HCT116 (cell line): Measurements from ENCODE around the gene BBX. TPM values are rescaled to one million over a fixed set of nuclear protein-coding genes. Genes with fewer than 3 reads are reported as not detected.

Experiments used
- ATAC-seq: fragments of 200-7000 bp; cut with Tn5 transposase; 2 replicates; pipeline ENCODE4 v1.9.1; 2020; ENCODE audit warnings: mild to moderate bottlenecking, moderate library complexity
- BruUV-seq: library from RNA; stranded (reverse); fragments of 400-500 nt; replicated peaks from 2 replicates; lab custom pipeline; 2021; lab: Mats Ljungman, UMichigan
- CTCF ChIA-PET: fragments of 300-600 bp; sonication (Branson Sonifier 250); formaldehyde crosslinking; loops from one replicate; lab custom pipeline; 2021; ENCODE audit warnings: antibody characterized with exemption; lab: Charles Lee
- POLR2A ChIA-PET: fragments of 300-600, 350-600 bp; sonication (Branson Sonifier 250); formaldehyde crosslinking; loops from one replicate; lab custom pipeline; 2021; ENCODE audit warnings: antibody characterized with exemption; lab: Charles Lee
- RAD21 ChIA-PET, 2 experiments: fragments of 300-600 bp; sonication (Branson Sonifier 250); formaldehyde crosslinking; loops; one replicate each; lab custom pipeline; 2023; ENCODE audit warnings: low total read pairs in 2 of 2; ENCODE audit not compliant: uncharacterized antibody in 2 of 2, unreplicated experiment in 2 of 2, low non-redundant PET in 1 of 2; lab: Charles Lee
- DNase-seq: peaks from one replicate; pipeline ENCODE4 v3.0.0-alpha.2; 2010; ENCODE audit warnings: low read depth, low spot score
- H2AFZ ChIP-seq: fragments of 200-600 bp; shearing (Covaris generic), sonication (generic); 2 replicates; pipeline ENCODE4 v1.6.1; 2017; ENCODE audit warnings: low read depth, mixed run types, mixed read lengths, antibody characterized with exemption, low read length; ENCODE audit not compliant: poor library complexity, severe bottlenecking
- H3K27ac ChIP-seq: 2 replicates; pipeline ENCODE4 v1.5.1; 2012; ENCODE audit warnings: low read depth, low read length
- H3K27me3 ChIP-seq: fragments of 200-600 bp; sonication (generic); 2 replicates; pipeline ENCODE4 v1.6.1; 2016; ENCODE audit warnings: mixed run types, low read length, mixed read lengths; ENCODE audit not compliant: insufficient read depth
- H3K36me3 ChIP-seq, 2 experiments: fragments of 200-500 bp in 1 of 2; fragments of 200-600 bp in 1 of 2; sonication (Bioruptor generic) in 1 of 2; sonication (generic) in 1 of 2; 2 replicates each; pipeline versions ENCODE4 v1.5.1 to v1.6.1; 2014 to 2016; ENCODE audit warnings: low read length in 2 of 2, inconsistent platforms in 1 of 2, mixed read lengths in 1 of 2, mixed run types in 1 of 2; ENCODE audit not compliant: insufficient read depth in 2 of 2, control insufficient read depth in 1 of 2
- H3K4me1 ChIP-seq, 2 experiments: fragments of 200-600 bp in 1 of 2; sonication (generic) in 1 of 2; 2 replicates each; pipeline versions ENCODE4 v1.5.1 to v1.6.1; 2012 to 2017; ENCODE audit warnings: low read length in 2 of 2, inconsistent platforms in 1 of 2, mild to moderate bottlenecking in 1 of 2, mixed read lengths in 1 of 2, mixed run types in 1 of 2, moderate library complexity in 1 of 2; ENCODE audit not compliant: insufficient read depth in 2 of 2, control insufficient read depth in 1 of 2
- H3K4me2 ChIP-seq: fragments of 200-600 bp; sonication (generic); 2 replicates; pipeline ENCODE4 v1.6.1; 2017; ENCODE audit warnings: mixed run types, low read length, mixed read lengths
- H3K4me3 ChIP-seq, 2 experiments: fragments of 200-600 bp in 1 of 2; sonication (generic) in 1 of 2; replicated peaks in 1 of 2; 2 replicates each; pipeline ENCODE4 v1.5.1; 2011 to 2016; ENCODE audit warnings: low read length in 2 of 2, control low read depth in 1 of 2, low read depth in 1 of 2, mild to moderate bottlenecking in 1 of 2, mixed read lengths in 1 of 2, mixed run types in 1 of 2
- H3K79me2 ChIP-seq: fragments of 200-600 bp; sonication (generic); 2 replicates; pipeline ENCODE4 v1.6.1; 2017; ENCODE audit warnings: mild to moderate bottlenecking, mixed run types, low read length, moderate library complexity, mixed read lengths; ENCODE audit not compliant: insufficient read depth
- H3K9ac ChIP-seq: fragments of 200-600 bp; sonication (generic); 2 replicates; pipeline ENCODE4 v1.6.1; 2016; ENCODE audit warnings: low read length, mixed read lengths
- H3K9me2 ChIP-seq: fragments of 200-600 bp; sonication (generic), shearing (Covaris generic); 2 replicates; pipeline ENCODE4 v1.6.1; 2017; ENCODE audit warnings: mixed run types, mild to moderate bottlenecking, moderate library complexity; ENCODE audit not compliant: insufficient read depth
- H3K9me3 ChIP-seq, 2 experiments: fragments of 200-500 bp in 1 of 2; fragments of 200-600 bp in 1 of 2; sonication (Bioruptor generic) in 1 of 2; sonication (generic) in 1 of 2; 2 replicates each; pipeline ENCODE4 v1.6.1; 2014 to 2017; ENCODE audit warnings: low read length in 2 of 2, mixed read lengths in 2 of 2, inconsistent platforms in 1 of 2, low read depth in 1 of 2, mild to moderate bottlenecking in 1 of 2, mixed run types in 1 of 2, moderate library complexity in 1 of 2; ENCODE audit not compliant: control insufficient read depth in 1 of 2, insufficient read depth in 1 of 2
- H4K20me1 ChIP-seq: fragments of 200-600 bp; sonication (generic), shearing (Covaris generic); 2 replicates; pipeline ENCODE4 v1.6.1; 2017; ENCODE audit warnings: mixed run types, mild to moderate bottlenecking, moderate library complexity; ENCODE audit not compliant: insufficient read depth
- ATF3 ChIP-seq: IDR thresholded peaks from 2 replicates; pipeline ENCODE4 v1.6.1; 2012
- CBX3 ChIP-seq: IDR thresholded peaks from 2 replicates; pipeline ENCODE4 v1.6.1; 2012; ENCODE audit warnings: low read depth
- CEBPB ChIP-seq: IDR thresholded peaks from 2 replicates; pipeline ENCODE4 v1.6.1; 2012; ENCODE audit warnings: low read depth
- EGR1 ChIP-seq: IDR thresholded peaks from 2 replicates; pipeline ENCODE4 v1.6.1; 2012; ENCODE audit warnings: low read depth
- ELF1 ChIP-seq: IDR thresholded peaks from 2 replicates; pipeline ENCODE4 v1.6.1; 2012; ENCODE audit warnings: low read depth, borderline replicate concordance
- EZH2 ChIP-seq: fragments of 200-600 bp; sonication (generic); IDR thresholded peaks from 2 replicates; pipeline ENCODE4 v1.6.1; 2017; ENCODE audit warnings: antibody characterized with exemption, mixed run types
- EZH2phosphoT487 ChIP-seq: fragments of 200-600 bp; IDR thresholded peaks from 2 replicates; pipeline ENCODE4 v1.6.1; 2018; ENCODE audit warnings: antibody characterized with exemption, borderline replicate concordance
- FOSL1 ChIP-seq: IDR thresholded peaks from 2 replicates; pipeline ENCODE4 v1.6.1; 2012; ENCODE audit warnings: low read depth
- POLR2AphosphoS5 ChIP-seq: IDR thresholded peaks from 2 replicates; pipeline ENCODE4 v1.6.1; 2011; ENCODE audit warnings: mild to moderate bottlenecking, low read depth, low read length, moderate library complexity
- RAD21 ChIP-seq: IDR thresholded peaks from 2 replicates; pipeline ENCODE4 v1.6.1; 2012; ENCODE audit warnings: low read depth, mild to moderate bottlenecking
- YY1 ChIP-seq: IDR thresholded peaks from 2 replicates; pipeline ENCODE4 v1.6.1; 2011; ENCODE audit warnings: low read length, low read depth, moderate library complexity, mild to moderate bottlenecking; ENCODE audit not compliant: insufficient replicate concordance; ENCODE audit errors: extremely low read depth
- intact Hi-C: fragments of 100-400 bp; cut with micrococcal nuclease; formaldehyde crosslinking; loops from 2 replicates; pipeline ENCODE4 v1.10.0; 2022
- total RNA-seq: library from RNA; stranded (reverse); gene quantifications from one replicate; pipeline ENCODE4 v1.2.1, GENCODE V29; 2021; ENCODE audit not compliant: unreplicated experiment
- TF ChIP-seq, protein P1 (sequence below), 3 experiments: fragments of 200-600 bp in 1 of 3; sonication (generic) in 1 of 3; IDR thresholded peaks in 2 of 3; conservative IDR thresholded peaks in 1 of 3; 2 replicates each; pipeline ENCODE4 v1.5.1; 2012 to 2017; ENCODE audit warnings: low read depth in 2 of 3, low read length in 2 of 3, antibody characterized with exemption in 1 of 3, borderline replicate concordance in 1 of 3, control low read depth in 1 of 3, mild to moderate bottlenecking in 1 of 3, mixed read lengths in 1 of 3, mixed run types in 1 of 3, moderate library complexity in 1 of 3; ENCODE audit not compliant: insufficient read depth in 1 of 3

BBX gene
- total RNA-seq, 1 experiment from 2014 or later, result 55.6 TPM

DNA sequence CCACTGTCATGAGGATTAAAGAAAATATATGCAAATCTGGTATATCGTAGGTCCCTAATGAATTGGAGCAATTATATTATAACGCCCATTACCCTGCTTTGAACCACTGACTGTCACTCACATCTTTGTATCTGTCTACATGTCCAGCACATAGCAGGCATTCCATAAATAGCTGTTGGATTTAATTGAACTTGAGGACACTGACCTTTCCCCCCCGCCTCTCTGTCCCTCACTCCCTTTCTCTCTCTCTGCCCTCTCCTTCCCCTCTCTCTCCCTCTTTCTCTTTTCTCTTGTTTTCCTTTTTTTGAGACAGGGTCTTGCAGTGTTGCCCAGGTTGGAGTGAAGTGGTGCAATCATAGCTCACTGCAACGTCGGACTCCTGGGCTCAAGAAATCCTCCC lies 335.1 kb downstream of the BBX start:
- ChIA-PET CTCF (interaction anchor here (1.0 kb wide), 1 partner anchor 21 kb away, joined by 3 read pairs; no protein-coding TSS in a partner anchor), RAD21 (no interaction called here), POLR2A (no interaction called here)
- ATAC-seq, result no peak
- Histone ChIP-seq H3K36me3 (no peaks in the 10 kb centered on the region), H4K20me1 (no peaks in the 10 kb centered on the region), H3K9ac (no peak overlapping the region), H2AFZ (no peak overlapping the region), H3K4me2 (no peak overlapping the region), H3K27ac (no peak overlapping the region), H3K9me3 (no peaks in the 10 kb centered on the region), H3K79me2 (no peaks in the 10 kb centered on the region), H3K4me3 (no peak overlapping the region), H3K9me2 (no peaks in the 10 kb centered on the region), H3K4me1 (no peaks in the 10 kb centered on the region), H3K27me3 (no peaks in the 10 kb centered on the region)
- TF ChIP-seq CEBPB, result no peak
- no peak for TF ChIP-seq POLR2AphosphoS5
- no peak for TF ChIP-seq EGR1
- TF ChIP-seq CBX3, result no peak
- TF ChIP-seq RAD21, result no peak
- no peak for TF ChIP-seq EZH2phosphoT487
- TF ChIP-seq FOSL1, result no peak
- no peak for TF ChIP-seq ELF1
- TF ChIP-seq YY1, result no peak
- no peak for TF ChIP-seq EZH2
- TF ChIP-seq ATF3, result no peak
- TF ChIP-seq, protein P1, sequence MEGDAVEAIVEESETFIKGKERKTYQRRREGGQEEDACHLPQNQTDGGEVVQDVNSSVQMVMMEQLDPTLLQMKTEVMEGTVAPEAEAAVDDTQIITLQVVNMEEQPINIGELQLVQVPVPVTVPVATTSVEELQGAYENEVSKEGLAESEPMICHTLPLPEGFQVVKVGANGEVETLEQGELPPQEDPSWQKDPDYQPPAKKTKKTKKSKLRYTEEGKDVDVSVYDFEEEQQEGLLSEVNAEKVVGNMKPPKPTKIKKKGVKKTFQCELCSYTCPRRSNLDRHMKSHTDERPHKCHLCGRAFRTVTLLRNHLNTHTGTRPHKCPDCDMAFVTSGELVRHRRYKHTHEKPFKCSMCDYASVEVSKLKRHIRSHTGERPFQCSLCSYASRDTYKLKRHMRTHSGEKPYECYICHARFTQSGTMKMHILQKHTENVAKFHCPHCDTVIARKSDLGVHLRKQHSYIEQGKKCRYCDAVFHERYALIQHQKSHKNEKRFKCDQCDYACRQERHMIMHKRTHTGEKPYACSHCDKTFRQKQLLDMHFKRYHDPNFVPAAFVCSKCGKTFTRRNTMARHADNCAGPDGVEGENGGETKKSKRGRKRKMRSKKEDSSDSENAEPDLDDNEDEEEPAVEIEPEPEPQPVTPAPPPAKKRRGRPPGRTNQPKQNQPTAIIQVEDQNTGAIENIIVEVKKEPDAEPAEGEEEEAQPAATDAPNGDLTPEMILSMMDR (IDR thresholded peaks at IDR 0.05 in 2 of 3, conservative IDR thresholded peaks at IDR 0.05 in 1 of 3; ENCODE audit: borderline replicate concordance in 1 of 3, insufficient read depth in 1 of 3, low read depth in 2 of 3, low read length in 2 of 3), result no peak
- intact Hi-C loops, result loop anchor here (10.0 kb wide), 1 partner anchor 617 kb away; no protein-coding TSS in a partner anchor
- BruUV-seq, result no TSS peak
- DNase-seq, result no peak
